SJCRH30 (cell line): ENCODE measurements around the gene RASD2. TPM values are rescaled to one million over a fixed set of nuclear protein-coding genes. Genes with fewer than 3 reads are reported as not detected.
"Not testable (repeated sequence)": the region's sequence is repeated elsewhere in the genome, so short reads cannot be mapped to it uniquely, and the experiment has no call there.

Experiments used
- DNase-seq, 2 experiments: peaks; one replicate each; pipeline ENCODE4 v3.0.0-alpha.2; 2015 to 2020
- H3K27ac ChIP-seq: fragments of 250-450 bp; sonication (Bioruptor Pico); 2 replicates; pipeline ENCODE4 v1.5.1; 2020; ENCODE audit warnings: mild to moderate bottlenecking, moderate library complexity
- H3K27me3 ChIP-seq: fragments of 250-450 bp; sonication (Bioruptor Pico); 2 replicates; pipeline ENCODE4 v1.5.1; 2020; ENCODE audit warnings: mild to moderate bottlenecking, moderate library complexity
- H3K36me3 ChIP-seq: fragments of 250-450 bp; sonication (Bioruptor Pico); 2 replicates; pipeline ENCODE4 v1.5.1; 2020; ENCODE audit warnings: mild to moderate bottlenecking, moderate library complexity
- H3K4me1 ChIP-seq: fragments of 250-450 bp; sonication (Bioruptor Pico); 2 replicates; pipeline ENCODE4 v1.5.1; 2020; ENCODE audit warnings: mild to moderate bottlenecking, moderate library complexity
- H3K4me3 ChIP-seq: fragments of 250-450 bp; sonication (Bioruptor Pico); 2 replicates; pipeline ENCODE4 v1.5.1; 2020; ENCODE audit warnings: mild to moderate bottlenecking, moderate library complexity
- H3K9me3 ChIP-seq: fragments of 250-450 bp; sonication (Bioruptor Pico); replicated peaks from 2 replicates; pipeline ENCODE4 v1.5.1; 2020; ENCODE audit warnings: mild to moderate bottlenecking, moderate library complexity
- total RNA-seq: library from RNA; depleted of rRNA; stranded (reverse); fragments of >200 nt; shearing (Covaris generic); gene quantifications from 2 replicates; pipeline ENCODE4 v1.2.3, GENCODE V29; 2014; rRNA removed

The RASD2 gene
- total RNA-seq, result not detected in 2 replicates

GRCh38 chr22:35540595-35541253, at the start of gene RASD2:
Gene RASD2 (plus strand): TSS chr22:35540831. CDS start chr22:35546810, 5,979 bp downstream.
- H3K27ac ChIP-seq, result no peak within 1 kb of the TSS
- no peaks in the 10 kb centered on the region for H3K4me1 ChIP-seq
- DNase-seq, result peak; percentile 44 to 47
- no peaks in the 10 kb centered on the region for H3K36me3 ChIP-seq
- H3K27me3 ChIP-seq, result peaks cover 27% of the 10 kb centered on the region
- no peaks in the 10 kb centered on the region for H3K9me3 ChIP-seq
- H3K4me3 ChIP-seq, result peak within 1 kb of the TSS; percentile 53

GRCh38 chr22:35491061-35491907, 49.3 kb upstream of the RASD2 start:
- not testable (repeated sequence) for H3K27me3 ChIP-seq, H3K9me3 ChIP-seq, H3K36me3 ChIP-seq, DNase-seq, H3K4me1 ChIP-seq, H3K27ac ChIP-seq, H3K4me3 ChIP-seq

- Histone ChIP-seq H3K4me1 (no peaks in the 10 kb centered on the region), H3K9me3 (no peaks in the 10 kb centered on the region), H3K4me3 (no peak overlapping the region), H3K36me3 (no peaks in the 10 kb centered on the region), H3K27ac (no peak overlapping the region), H3K27me3 (no peaks in the 10 kb centered on the region)
- no peak for DNase-seq
These were observed 48.7 kb upstream of the RASD2 start for GRCh38 chr22:35491908-35492380.

- no peaks in the 10 kb centered on the region for H3K4me1 ChIP-seq
- no peak overlapping the region for H3K4me3 ChIP-seq
- no peaks in the 10 kb centered on the region for H3K9me3 ChIP-seq
- no peaks in the 10 kb centered on the region for H3K27me3 ChIP-seq
- DNase-seq, result no peak
- no peak overlapping the region for H3K27ac ChIP-seq
- H3K36me3 ChIP-seq, result no peaks in the 10 kb centered on the region
These were observed 47.6 kb upstream of the RASD2 start for GRCh38 chr22:35493074-35493473.

GRCh38 chr22:35495711-35496110, 44.9 kb upstream of the RASD2 start:
- not testable (repeated sequence) for DNase-seq, H3K4me1 ChIP-seq, H3K27ac ChIP-seq, H3K4me3 ChIP-seq, H3K36me3 ChIP-seq, H3K9me3 ChIP-seq, H3K27me3 ChIP-seq

GRCh38 chr22:35496768-35497312, 43.8 kb upstream of the RASD2 start:
- H3K4me1 ChIP-seq, result no peaks in the 10 kb centered on the region
- H3K27ac ChIP-seq, result no peak overlapping the region
- no peaks in the 10 kb centered on the region for H3K27me3 ChIP-seq
- DNase-seq, result no peak
- H3K36me3 ChIP-seq, result no peaks in the 10 kb centered on the region
- no peaks in the 10 kb centered on the region for H3K9me3 ChIP-seq
- H3K4me3 ChIP-seq, result no peak overlapping the region

- Histone ChIP-seq H3K36me3 (no peaks in the 10 kb centered on the region), H3K4me3 (no peak overlapping the region), H3K9me3 (no peaks in the 10 kb centered on the region), H3K27me3 (no peaks in the 10 kb centered on the region), H3K27ac (no peak overlapping the region), H3K4me1 (no peaks in the 10 kb centered on the region)
- DNase-seq, result no peak
These were observed 42.4 kb upstream of the RASD2 start for GRCh38 chr22:35498026-35498800.

- H3K9me3 ChIP-seq, result no peaks in the 10 kb centered on the region
- H3K27me3 ChIP-seq, result no peaks in the 10 kb centered on the region; the same call in 1 of the 2 replicates
- DNase-seq, result no peak
- H3K4me3 ChIP-seq, result no peak overlapping the region
- no peaks in the 10 kb centered on the region for H3K4me1 ChIP-seq
- no peak overlapping the region for H3K27ac ChIP-seq
- no peaks in the 10 kb centered on the region for H3K36me3 ChIP-seq
These were observed 37.8 kb upstream of the RASD2 start for GRCh38 chr22:35502836-35503235.

- Histone ChIP-seq H3K4me1 (no peaks in the 10 kb centered on the region), H3K9me3 (no peaks in the 10 kb centered on the region), H3K27ac (no peak overlapping the region), H3K4me3 (no peak overlapping the region), H3K36me3 (no peaks in the 10 kb centered on the region), H3K27me3 (no peaks in the 10 kb centered on the region; the same call in 1 of the 2 replicates)
- DNase-seq, result no peak
These were observed 35.0 kb upstream of the RASD2 start for GRCh38 chr22:35505399-35506258.

- H3K27me3 ChIP-seq, result no peaks in the 10 kb centered on the region; the same call in 1 of the 2 replicates
- no peaks in the 10 kb centered on the region for H3K36me3 ChIP-seq
These were observed 34.4 kb upstream of the RASD2 start for GRCh38 chr22:35506259-35506570.

GRCh38 chr22:35507851-35508250, 32.8 kb upstream of the RASD2 start:
- not testable (repeated sequence) for H3K4me3 ChIP-seq, H3K36me3 ChIP-seq, DNase-seq, H3K27ac ChIP-seq, H3K27me3 ChIP-seq, H3K4me1 ChIP-seq, H3K9me3 ChIP-seq

More at GRCh38 chr22:35506259-35506570, 34.4 kb upstream of the RASD2 start:
- Histone ChIP-seq H3K9me3 (no peaks in the 10 kb centered on the region), H3K4me1 (no peaks in the 10 kb centered on the region), H3K27ac (no peak overlapping the region), H3K4me3 (no peak overlapping the region)
- no peak for DNase-seq

GRCh38 chr22:35509451-35509850, 31.2 kb upstream of the RASD2 start:
- no peaks in the 10 kb centered on the region for H3K9me3 ChIP-seq
- DNase-seq, result no peak
- H3K4me1 ChIP-seq, result no peaks in the 10 kb centered on the region
- H3K27ac ChIP-seq, result no peak overlapping the region
- H3K36me3 ChIP-seq, result no peaks in the 10 kb centered on the region
- H3K27me3 ChIP-seq, result no peaks in the 10 kb centered on the region; the same call in 1 of the 2 replicates
- H3K4me3 ChIP-seq, result no peak overlapping the region

- no peak overlapping the region for H3K4me3 ChIP-seq
- no peaks in the 10 kb centered on the region for H3K36me3 ChIP-seq
- H3K9me3 ChIP-seq, result no peaks in the 10 kb centered on the region
- H3K4me1 ChIP-seq, result no peaks in the 10 kb centered on the region
- no peaks in the 10 kb centered on the region; the same call in 1 of the 2 replicates for H3K27me3 ChIP-seq
- no peak overlapping the region for H3K27ac ChIP-seq
- no peak for DNase-seq
These were observed 30.7 kb upstream of the RASD2 start for GRCh38 chr22:35509960-35510359.

- no peak overlapping the region for H3K4me3 ChIP-seq
- no peaks in the 10 kb centered on the region for H3K36me3 ChIP-seq
- no peaks in the 10 kb centered on the region; the same call in 1 of the 2 replicates for H3K27me3 ChIP-seq
- no peaks in the 10 kb centered on the region for H3K4me1 ChIP-seq
- no peaks in the 10 kb centered on the region for H3K9me3 ChIP-seq
- no peak overlapping the region for H3K27ac ChIP-seq
- no peak for DNase-seq
These were observed 30.1 kb upstream of the RASD2 start for GRCh38 chr22:35510481-35510934.
